Activated T-cell treated with anti-CD3 and anti-CD28 coated beads for 4 hours (primary cell): ENCODE data around the gene SLC29A2.

ENCODE experiments used
- DNase-seq: peaks from one replicate; pipeline ENCODE4 v3.0.0-alpha.2; 2020

Gene SLC29A2

GRCh38 chr11:66346476-66347424 is 24.8 kb downstream of the SLC29A2 start:
- no peak for DNase-seq

GRCh38 chr11:66345316-66345649 is 26.3 kb downstream of the SLC29A2 start:
- DNase-seq, result no peak

- peak; percentile 95 for DNase-seq
Observed at GRCh38 chr11:66344550-66345315, 26.8 kb downstream of the SLC29A2 start, which contains the start of gene BRMS1. Gene BRMS1, minus strand, starts transcription at chr11:66345104. Its CDS starts 2,870 bp downstream, at chr11:66342234.

- DNase-seq, result no peak
Observed at GRCh38 chr11:66343176-66343575, 28.4 kb downstream of the SLC29A2 start.

- no peak for DNase-seq
Observed at GRCh38 chr11:66341502-66342126, 29.9 kb downstream of the SLC29A2 start.

- DNase-seq, result no peak
Observed at GRCh38 chr11:66340596-66341501, 30.7 kb downstream of the SLC29A2 start.

- DNase-seq, result no peak
Observed at GRCh38 chr11:66339686-66340483, 31.7 kb downstream of the SLC29A2 start.

GRCh38 chr11:66339162-66339675 is 32.3 kb downstream of the SLC29A2 start:
- DNase-seq, result no peak

- DNase-seq, result no peak
Observed at GRCh38 chr11:66338276-66339161, 33.0 kb downstream of the SLC29A2 start.

- DNase-seq, result no peak
Observed at GRCh38 chr11:66337103-66337899, 34.3 kb downstream of the SLC29A2 start.

- no peak for DNase-seq
Observed at GRCh38 chr11:66336234-66337102, 35.1 kb downstream of the SLC29A2 start, which contains the start of gene RIN1. Gene RIN1, minus strand, starts transcription at chr11:66336434. Its CDS starts 32 bp downstream, at chr11:66336402.

GRCh38 chr11:66335531-66336233 is 35.9 kb downstream of the SLC29A2 start:
- DNase-seq, result no peak

GRCh38 chr11:66334605-66335442 is 36.7 kb downstream of the SLC29A2 start:
- no peak for DNase-seq

GRCh38 chr11:66333896-66334604 is 37.5 kb downstream of the SLC29A2 start:
- no peak for DNase-seq

- DNase-seq, result no peak
Observed at GRCh38 chr11:66333220-66333877, 38.2 kb downstream of the SLC29A2 start.
